Activated naive CD4-positive, alpha-beta T cell treated with Interleukin-2 at 50 U/mL for 16 hours (primary cell): ENCODE measurements around the gene S100A9.
"Not testable (repeated sequence)": the region's sequence is repeated elsewhere in the genome, so short reads cannot be mapped to it uniquely, and the experiment has no call there.

Experiments
- DNase-seq: peaks from one replicate; pipeline ENCODE4 v3.0.0-alpha.2; 2020

The S100A9 gene

GRCh38 chr1:153345187-153346076 is 12.2 kb upstream of the S100A9 start:
- DNase-seq, result no peak

GRCh38 chr1:153346077-153346723 is 11.5 kb upstream of the S100A9 start:
- no peak for DNase-seq

- DNase-seq, result not testable (repeated sequence)
These were observed 10.6 kb upstream of the S100A9 start for GRCh38 chr1:153347049-153347448.

GRCh38 chr1:153347856-153348255 is 9.8 kb upstream of the S100A9 start:
- DNase-seq, result no peak

- DNase-seq, result no peak
These were observed 8.9 kb upstream of the S100A9 start, which contains the start of gene PGLYRP4 for GRCh38 chr1:153348511-153349362. Gene PGLYRP4, minus strand, starts transcription at chr1:153348841. Its CDS starts 909 bp downstream, at chr1:153347932.

- no peak for DNase-seq
These were observed 8.0 kb upstream of the S100A9 start for GRCh38 chr1:153349363-153350320.

GRCh38 chr1:153350321-153350957 is 7.2 kb upstream of the S100A9 start:
- DNase-seq, result no peak

GRCh38 chr1:153352523-153352922 is 5.1 kb upstream of the S100A9 start:
- DNase-seq, result peak; percentile 60

- DNase-seq, result no peak
These were observed 4.3 kb upstream of the S100A9 start for GRCh38 chr1:153353226-153353947.

GRCh38 chr1:153354515-153355193 is 3.0 kb upstream of the S100A9 start:
- DNase-seq, result no peak

GRCh38 chr1:153355445-153356071 is 2.1 kb upstream of the S100A9 start:
- peak; percentile 10 for DNase-seq

- no peak for DNase-seq
These were observed 1.1 kb upstream of the S100A9 start for GRCh38 chr1:153356392-153357075.

GRCh38 chr1:153357076-153357852 is 390 bp upstream of the S100A9 start:
- no peak for DNase-seq

- no peak for DNase-seq
These were observed 979 bp downstream of the S100A9 start for GRCh38 chr1:153358691-153358975.

- DNase-seq, result no peak
These were observed 1.6 kb downstream of the S100A9 start for GRCh38 chr1:153359241-153359640.

- no peak for DNase-seq
These were observed 2.5 kb downstream of the S100A9 start for GRCh38 chr1:153360190-153360589.

- no peak for DNase-seq
These were observed 3.2 kb downstream of the S100A9 start for GRCh38 chr1:153360592-153361479.
